ENCODE data around the gene FBXO21. TPM values are rescaled to one million over a fixed set of nuclear protein-coding genes. Genes with fewer than 3 reads are reported as not detected.
A peak's percentile ranks its signal among the peaks of the same experiment; 100 is the strongest.
"Not testable (repeated sequence)": the region's sequence is repeated elsewhere in the genome, so short reads cannot be mapped to it uniquely, and the experiment has no call there.

Gene FBXO21
- total and polyA plus RNA-seq, 7 donors, result 6.9 to 38.8 (median 19.9) TPM

GRCh38 chr12:117208206-117208605 lies 17.9 kb upstream of the FBXO21 start:
- H3K36me3 ChIP-seq (ENCODE audit: insufficient read depth in 1 of 2, low read depth in 1 of 2), result no peaks in the 10 kb centered on the region
- no peak overlapping the region for H3K27ac ChIP-seq
- peaks cover 5% of the 10 kb centered on the region for H3K4me1 ChIP-seq
- intact Hi-C loops (cut with DNase I), result no loop called here
- no peak for ATAC-seq
- no peak overlapping the region for H3K4me3 ChIP-seq
- H3K9me3 ChIP-seq, result no peaks in the 10 kb centered on the region
- H3K27me3 ChIP-seq (ENCODE audit: insufficient read depth in 3 of 3, low read length in 2 of 3), result no peaks in the 10 kb centered on the region
- no peak for TF ChIP-seq CTCF (IDR thresholded peaks at IDR 0.05)
- WGBS, 3 donors, result 75 to 80% (median 79%) methylated on average over 16 of the region's 16 CpGs
- DNase-seq, result peak in 1 of 2 donors; percentile 12

GRCh38 chr12:117207675-117208074 lies 17.4 kb upstream of the FBXO21 start:
- H3K27me3 ChIP-seq (ENCODE audit: insufficient read depth in 3 of 3, low read length in 2 of 3), result no peaks in the 10 kb centered on the region
- no peak for DNase-seq
- intact Hi-C loops (cut with DNase I), result no loop called here
- ATAC-seq, result no peak
- WGBS, 3 donors, result 56 to 72% (median 65%) methylated on average over 2 of the region's 2 CpGs
- no peaks in the 10 kb centered on the region for H3K9me3 ChIP-seq
- H3K27ac ChIP-seq, result no peak overlapping the region
- no peak overlapping the region for H3K4me3 ChIP-seq
- no peaks in the 10 kb centered on the region for H3K4me1 ChIP-seq
- H3K36me3 ChIP-seq (ENCODE audit: insufficient read depth in 1 of 2, low read depth in 1 of 2), result no peaks in the 10 kb centered on the region
- no peak for TF ChIP-seq CTCF (IDR thresholded peaks at IDR 0.05)

GRCh38 chr12:117202556-117202955 lies 12.3 kb upstream of the FBXO21 start:
- intact Hi-C loops (cut with DNase I), result no loop called here
- no peaks in the 10 kb centered on the region for H3K27me3 ChIP-seq (ENCODE audit: insufficient read depth in 3 of 3, low read length in 2 of 3)
- no peak overlapping the region for H3K4me3 ChIP-seq
- ATAC-seq (no peak), DNase-seq (no peak)
- H3K9me3 ChIP-seq, result no peaks in the 10 kb centered on the region
- H3K27ac ChIP-seq, result no peak overlapping the region
- no peaks in the 10 kb centered on the region for H3K36me3 ChIP-seq (ENCODE audit: insufficient read depth in 1 of 2, low read depth in 1 of 2)
- no peak for TF ChIP-seq CTCF (IDR thresholded peaks at IDR 0.05)
- no peaks in the 10 kb centered on the region for H3K4me1 ChIP-seq
- 20 to 28% (median 25%) methylated on average over 9 of the region's 9 CpGs for WGBS, 3 donors

- ATAC-seq (no peak), DNase-seq (no peak)
- TF ChIP-seq CTCF (IDR thresholded peaks at IDR 0.05), result no peak
- H3K9me3 ChIP-seq, result no peaks in the 10 kb centered on the region
- no peaks in the 10 kb centered on the region for H3K4me1 ChIP-seq
- H3K27me3 ChIP-seq (ENCODE audit: insufficient read depth in 3 of 3, low read length in 2 of 3), result no peaks in the 10 kb centered on the region
- WGBS, 3 donors, result 71 to 77% (median 72%) methylated on average over 9 of the region's 9 CpGs
- no peaks in the 10 kb centered on the region for H3K36me3 ChIP-seq (ENCODE audit: insufficient read depth in 1 of 2, low read depth in 1 of 2)
- no peak overlapping the region for H3K4me3 ChIP-seq
- intact Hi-C loops (cut with DNase I), result no loop called here
- H3K27ac ChIP-seq, result no peak overlapping the region
Observed at GRCh38 chr12:117202033-117202432, 11.8 kb upstream of the FBXO21 start.

- H3K27ac ChIP-seq; H3K4me1 ChIP-seq; H3K4me3 ChIP-seq; ATAC-seq; intact Hi-C loops (cut with DNase I); H3K9me3 ChIP-seq; DNase-seq; H3K36me3 ChIP-seq (ENCODE audit: insufficient read depth in 1 of 2, low read depth in 1 of 2); H3K27me3 ChIP-seq (ENCODE audit: insufficient read depth in 3 of 3, low read length in 2 of 3): not testable (repeated sequence)
- WGBS, 3 donors, result 91 to 96% (median 91%) methylated on average over 8 of the region's 8 CpGs
Observed at GRCh38 chr12:117199956-117200744, 9.9 kb upstream of the FBXO21 start.

- H3K4me3 ChIP-seq; intact Hi-C loops (cut with DNase I); H3K27me3 ChIP-seq (ENCODE audit: insufficient read depth in 3 of 3, low read length in 2 of 3); ATAC-seq; H3K9me3 ChIP-seq; H3K4me1 ChIP-seq; H3K27ac ChIP-seq; H3K36me3 ChIP-seq (ENCODE audit: insufficient read depth in 1 of 2, low read depth in 1 of 2): not testable (repeated sequence)
- WGBS, 3 donors, result 89 to 95% (median 92%) methylated on average over 6 of the region's 6 CpGs
- peak in 1 of 2 donors; percentile 5 for DNase-seq
Observed at GRCh38 chr12:117196334-117196733, 6.1 kb upstream of the FBXO21 start.

- peak in 1 of 2 donors; percentile 7 for DNase-seq
- intact Hi-C loops (cut with DNase I); H3K4me1 ChIP-seq; H3K36me3 ChIP-seq (ENCODE audit: insufficient read depth in 1 of 2, low read depth in 1 of 2); H3K9me3 ChIP-seq; H3K4me3 ChIP-seq; ATAC-seq; H3K27me3 ChIP-seq (ENCODE audit: insufficient read depth in 3 of 3, low read length in 2 of 3); H3K27ac ChIP-seq: not testable (repeated sequence)
- 78 to 86% (median 79%) methylated on average over 8 to 9 of the region's 9 CpGs for WGBS, 3 donors
Observed at GRCh38 chr12:117195027-117195426, 4.8 kb upstream of the FBXO21 start.
